Nephron (organoid): ENCODE measurements around the gene DNAJC11.
"Not testable (repeated sequence)": the region's sequence is repeated elsewhere in the genome, so short reads cannot be mapped to it uniquely, and the experiment has no call there.

ENCODE experiments used
- H3K27ac Mint-ChIP-seq, 3 experiments: 2 replicates each; pipeline ENCODE4 v1.8.0; 2020; ENCODE audit warnings: mixed read lengths in 3 of 3, mild to moderate bottlenecking in 2 of 3, moderate library complexity in 1 of 3
- H3K27me3 Mint-ChIP-seq: 2 replicates; pipeline ENCODE4 v1.8.0; 2021; ENCODE audit warnings: low read depth, mild to moderate bottlenecking, moderate library complexity, mixed read lengths
- H3K36me3 Mint-ChIP-seq: 2 replicates; pipeline ENCODE4 v1.8.0; 2020; ENCODE audit warnings: low read depth, mixed read lengths
- H3K4me1 Mint-ChIP-seq: 2 replicates; pipeline ENCODE4 v1.8.0; 2020; ENCODE audit warnings: mixed read lengths
- H3K4me3 Mint-ChIP-seq, 3 experiments: 2 replicates each; pipeline ENCODE4 v1.8.0; 2020; ENCODE audit warnings: mild to moderate bottlenecking in 3 of 3, mixed read lengths in 3 of 3, moderate library complexity in 2 of 3
- H3K9me3 Mint-ChIP-seq: 2 replicates; pipeline ENCODE4 v1.8.0; 2020; ENCODE audit warnings: mixed read lengths
- CTCF ChIP-seq, 3 experiments: fragments of 200-600 bp; sonication (generic); IDR thresholded peaks; one replicate each; pipeline ENCODE4 v1.5.0; 2021; ENCODE audit warnings: antibody characterized with exemption in 3 of 3; ENCODE audit not compliant: unreplicated experiment in 3 of 3

DNAJC11 gene

GRCh38 chr1:6667139-6667538 lies 34.5 kb downstream of the DNAJC11 start:
- peaks cover 56% of the 10 kb centered on the region for H3K36me3 Mint-ChIP-seq
- peaks cover under 1% of the 10 kb centered on the region for H3K4me1 Mint-ChIP-seq
- no peak overlapping the region for H3K27ac Mint-ChIP-seq
- H3K9me3 Mint-ChIP-seq: no peaks in the 10 kb centered on the region
- no peaks in the 10 kb centered on the region for H3K27me3 Mint-ChIP-seq
- TF ChIP-seq CTCF (IDR thresholded peaks at IDR 0.05; ENCODE audit: unreplicated experiment in 3 of 3): no peak
- no peak overlapping the region for H3K4me3 Mint-ChIP-seq

GRCh38 chr1:6666696-6667095 lies 34.9 kb downstream of the DNAJC11 start:
- TF ChIP-seq CTCF (IDR thresholded peaks at IDR 0.05; ENCODE audit: unreplicated experiment in 3 of 3): no peak
- H3K27ac Mint-ChIP-seq: no peak overlapping the region
- H3K4me3 Mint-ChIP-seq: no peak overlapping the region
- peaks cover under 1% of the 10 kb centered on the region for H3K4me1 Mint-ChIP-seq
- H3K27me3 Mint-ChIP-seq: no peaks in the 10 kb centered on the region
- no peaks in the 10 kb centered on the region for H3K9me3 Mint-ChIP-seq
- H3K36me3 Mint-ChIP-seq: peaks cover 56% of the 10 kb centered on the region

- H3K36me3 Mint-ChIP-seq: peaks cover 52% of the 10 kb centered on the region
- not testable (repeated sequence) for H3K9me3 Mint-ChIP-seq
Measured at GRCh38 chr1:6662468-6662867, 39.1 kb downstream of the DNAJC11 start.

GRCh38 chr1:6660415-6661049 lies 41.1 kb downstream of the DNAJC11 start:
- Mint-ChIP-seq H3K27ac (peak overlapping the region; percentile 8 to 36 (median 24)), H3K36me3 (peaks cover 37% of the 10 kb centered on the region), H3K9me3 (no peaks in the 10 kb centered on the region), H3K4me1 (peaks cover 13% of the 10 kb centered on the region), H3K27me3 (no peaks in the 10 kb centered on the region), H3K4me3 (no peak overlapping the region)
- no peak for TF ChIP-seq CTCF (IDR thresholded peaks at IDR 0.05; ENCODE audit: unreplicated experiment in 3 of 3)

More at GRCh38 chr1:6662468-6662867, 39.1 kb downstream of the DNAJC11 start:
- not testable (repeated sequence) for H3K27ac Mint-ChIP-seq, H3K27me3 Mint-ChIP-seq, H3K4me3 Mint-ChIP-seq
- peaks cover 13% of the 10 kb centered on the region for H3K4me1 Mint-ChIP-seq

- Mint-ChIP-seq H3K9me3 (no peaks in the 10 kb centered on the region), H3K4me3 (no peak overlapping the region), H3K36me3 (peaks cover 30% of the 10 kb centered on the region), H3K4me1 (peaks cover 20% of the 10 kb centered on the region), H3K27me3 (no peaks in the 10 kb centered on the region), H3K27ac (peak overlapping the region; percentile 6 to 67 (median 57))
- no peak for TF ChIP-seq CTCF (IDR thresholded peaks at IDR 0.05; ENCODE audit: unreplicated experiment in 3 of 3)
Measured at GRCh38 chr1:6658359-6659060, 43.1 kb downstream of the DNAJC11 start.

- TF ChIP-seq CTCF (IDR thresholded peaks at IDR 0.05; ENCODE audit: unreplicated experiment in 3 of 3): no peak
- H3K9me3 Mint-ChIP-seq: no peaks in the 10 kb centered on the region
- H3K36me3 Mint-ChIP-seq: peaks cover 26% of the 10 kb centered on the region
- H3K27ac Mint-ChIP-seq: peak overlapping the region in 1 of 3 experiments; percentile 56
- peaks cover 27% of the 10 kb centered on the region for H3K4me1 Mint-ChIP-seq
- H3K4me3 Mint-ChIP-seq: no peak overlapping the region
- no peaks in the 10 kb centered on the region for H3K27me3 Mint-ChIP-seq
Measured at GRCh38 chr1:6657138-6657537, 44.5 kb downstream of the DNAJC11 start.
